NCI-H2171 treated with DMSO at 0.1 percent for 48 hours (cell line): ENCODE data around the gene LRBA.

ENCODE experiments used
- DNase-seq: peaks from one replicate; lab custom pipeline; 2025; lab: John Stamatoyannopoulos, UW

LRBA gene

GRCh38 chr4:150874338-150875226 lies 140.5 kb downstream of the LRBA start:
- DNase-seq: no peak

- DNase-seq: peak; percentile 73
Measured at GRCh38 chr4:150867148-150867547, 147.9 kb downstream of the LRBA start.

GRCh38 chr4:150863456-150863855 lies 151.6 kb downstream of the LRBA start:
- DNase-seq: no peak

DNA sequence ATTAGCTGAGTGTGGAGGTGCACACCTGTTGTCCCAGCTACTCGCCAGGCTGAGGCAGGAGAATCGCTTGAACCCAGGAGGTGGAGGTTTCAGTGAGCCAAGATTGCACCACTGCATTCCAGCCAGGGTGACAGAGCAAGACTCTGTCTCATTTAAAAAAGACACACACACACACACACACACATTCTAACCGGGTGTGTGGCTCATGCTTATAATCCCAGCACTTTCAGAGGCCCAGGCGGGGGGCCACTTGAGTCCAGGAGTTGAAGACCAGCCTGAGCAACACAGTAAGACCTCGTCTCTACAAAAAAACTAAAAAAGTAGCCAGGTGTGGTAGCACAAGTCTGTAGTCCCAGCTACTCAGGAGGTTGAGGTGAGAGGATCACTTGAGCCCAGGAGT lies 152.3 kb downstream of the LRBA start:
- no peak for DNase-seq

GRCh38 chr4:150859453-150859852 lies 155.6 kb downstream of the LRBA start:
- no peak for DNase-seq

GRCh38 chr4:150855981-150856510 lies 159.0 kb downstream of the LRBA start:
- DNase-seq: no peak

GRCh38 chr4:150854600-150854999 lies 160.5 kb downstream of the LRBA start:
- no peak for DNase-seq

DNA sequence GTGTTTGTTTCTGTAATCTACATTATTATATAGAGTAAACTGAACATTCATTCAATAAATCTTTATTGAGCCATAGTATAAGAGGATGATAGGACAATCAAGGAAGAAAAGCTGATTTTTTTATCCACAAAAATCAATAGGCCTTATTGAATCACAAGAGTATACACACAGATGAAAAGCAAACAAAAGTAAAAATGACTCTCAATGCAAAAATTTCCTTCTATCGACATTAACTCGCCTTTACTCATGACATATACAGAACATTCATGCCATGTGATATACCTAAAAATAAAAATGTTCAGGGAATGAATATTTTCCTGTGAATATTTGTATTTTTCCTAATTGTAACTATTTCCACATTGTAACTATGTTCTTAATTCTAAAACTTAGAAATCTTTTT lies 161.2 kb downstream of the LRBA start:
- no peak for DNase-seq

DNA sequence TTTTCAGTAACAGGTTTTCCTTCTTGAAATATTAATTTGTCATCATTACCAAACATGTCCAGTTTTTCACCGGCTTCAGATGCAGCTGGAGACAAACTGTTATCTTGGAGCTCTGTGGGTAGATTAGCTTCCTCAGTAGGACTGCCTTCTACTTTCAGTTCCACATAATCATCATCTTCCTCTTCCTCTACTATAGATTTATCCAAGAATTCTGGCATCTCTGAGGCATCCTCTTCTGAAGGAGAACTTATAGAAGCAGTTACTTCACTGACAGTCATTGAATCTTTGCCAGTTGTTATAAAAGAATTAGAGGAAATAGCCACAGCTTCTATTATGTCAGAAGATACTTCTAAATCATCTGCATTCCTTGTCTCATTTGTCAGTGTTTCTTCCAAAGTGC lies 162.9 kb downstream of the LRBA start:
- no peak for DNase-seq

- no peak for DNase-seq
Measured at GRCh38 chr4:150849016-150849415, 166.1 kb downstream of the LRBA start.

DNA sequence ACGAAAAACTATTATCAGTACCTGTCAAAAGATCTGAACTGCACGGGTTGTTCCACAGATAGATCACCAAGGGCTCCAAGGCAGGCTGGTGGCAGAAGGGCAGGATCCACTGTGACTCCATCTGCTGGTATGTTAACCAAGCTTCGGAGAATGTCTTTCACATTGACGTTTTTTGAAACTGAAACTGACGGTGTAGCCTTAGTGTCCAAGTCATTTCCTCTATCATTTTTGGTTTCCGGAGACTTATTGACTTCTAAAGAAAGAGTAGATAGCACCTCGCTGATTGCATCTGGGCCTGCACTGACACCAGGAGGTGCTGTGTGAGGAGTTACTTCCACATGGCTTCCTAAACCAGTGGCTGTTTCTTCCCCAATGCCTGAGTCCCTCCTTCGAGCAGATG lies 186.9 kb downstream of the LRBA start:
- no peak for DNase-seq

GRCh38 chr4:150827226-150827625 lies 187.9 kb downstream of the LRBA start:
- DNase-seq: no peak

- DNase-seq: no peak
Measured at GRCh38 chr4:150826306-150826705, 188.8 kb downstream of the LRBA start.

DNA sequence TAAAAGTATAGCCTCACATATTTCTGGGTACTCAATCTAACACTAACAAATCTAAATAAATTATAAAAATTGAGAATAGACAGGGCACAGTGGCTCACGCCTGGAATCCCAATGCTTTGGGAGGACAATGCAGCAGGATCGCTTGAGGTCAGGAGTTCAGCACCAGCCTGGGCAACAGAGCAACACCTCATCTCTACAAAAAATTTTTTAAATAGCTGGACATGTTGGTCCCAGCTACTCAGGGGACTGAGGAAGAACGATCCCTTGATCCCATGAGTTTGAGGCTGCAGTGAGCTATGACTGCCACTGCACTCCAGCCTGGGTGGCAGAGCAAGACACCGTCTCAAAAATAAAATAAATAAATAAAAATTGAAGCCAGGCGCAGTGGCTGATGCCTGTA lies 192.7 kb downstream of the LRBA start:
- DNase-seq: no peak

DNA sequence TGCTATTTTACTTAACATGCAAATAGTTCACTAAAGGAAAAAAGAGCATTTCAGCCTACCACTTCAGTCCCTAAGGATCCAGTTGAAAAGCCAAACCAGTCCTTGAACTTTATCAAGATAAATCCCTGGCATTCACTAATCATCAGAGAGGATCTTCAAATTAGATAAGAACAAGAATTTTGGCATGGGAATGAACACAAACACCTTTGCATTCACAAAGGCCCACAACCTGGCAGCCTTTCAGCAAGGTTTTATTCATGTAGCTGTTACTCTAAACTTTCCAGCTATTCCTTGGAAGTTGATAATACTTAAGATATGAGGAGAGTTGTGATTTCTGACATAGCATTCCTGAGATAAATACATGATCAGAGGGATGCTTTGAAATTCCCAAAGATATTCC lies 193.4 kb downstream of the LRBA start:
- DNase-seq: no peak

DNA sequence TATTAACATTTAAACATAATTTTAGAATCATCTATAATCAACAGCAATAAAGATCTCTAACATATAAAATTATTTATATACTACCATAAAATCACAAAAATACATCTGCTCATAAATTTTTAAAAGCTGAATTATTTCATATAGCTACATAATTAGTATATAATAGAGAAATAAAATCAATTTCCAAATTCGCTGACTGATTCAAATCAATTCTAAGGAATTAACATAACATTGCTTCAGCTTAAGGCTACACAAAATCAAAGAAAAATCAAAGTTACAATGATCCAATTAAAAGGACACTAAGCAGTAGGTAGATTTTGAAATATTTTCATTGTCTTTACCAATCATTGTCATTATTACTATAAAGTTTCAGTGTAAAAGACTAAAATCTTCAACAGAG lies 194.7 kb downstream of the LRBA start:
- DNase-seq: no peak

GRCh38 chr4:150818661-150819060 lies 196.4 kb downstream of the LRBA start:
- DNase-seq: no peak

DNA sequence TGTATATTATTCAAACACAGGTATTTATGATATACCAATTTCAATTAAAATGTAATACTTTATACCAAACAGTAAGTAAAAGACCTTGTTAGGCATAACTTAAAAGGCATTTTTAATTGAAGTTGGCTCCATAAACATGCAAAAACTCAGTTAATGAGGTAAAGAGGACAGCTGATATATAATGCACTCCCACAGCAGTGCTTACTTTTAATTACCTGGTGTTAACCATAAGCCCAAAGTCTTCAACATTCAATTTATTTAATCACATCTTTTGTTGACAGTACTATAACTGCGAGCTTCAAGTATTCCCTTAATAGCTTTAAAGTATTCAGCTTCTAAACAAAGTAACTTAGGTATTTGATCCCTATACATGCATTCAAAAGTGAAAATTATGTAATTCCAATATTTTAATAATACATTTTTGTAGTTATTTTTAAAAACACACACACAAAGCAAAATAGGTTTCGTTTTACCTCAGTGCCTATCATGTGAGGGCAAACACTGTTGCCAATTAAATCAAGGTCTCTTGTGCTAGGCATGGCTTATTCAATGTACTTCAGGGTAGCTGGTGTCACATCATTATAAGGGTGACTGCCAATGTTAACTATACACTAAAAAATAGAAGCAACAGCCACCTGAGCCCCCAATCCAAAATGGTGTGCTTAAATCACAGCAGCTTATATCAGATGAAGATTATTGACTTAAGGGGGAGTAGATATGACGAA lies 197.1 kb downstream of the LRBA start:
- no peak for DNase-seq

- DNase-seq: no peak
Measured at GRCh38 chr4:150817017-150817416, 198.1 kb downstream of the LRBA start.

DNA sequence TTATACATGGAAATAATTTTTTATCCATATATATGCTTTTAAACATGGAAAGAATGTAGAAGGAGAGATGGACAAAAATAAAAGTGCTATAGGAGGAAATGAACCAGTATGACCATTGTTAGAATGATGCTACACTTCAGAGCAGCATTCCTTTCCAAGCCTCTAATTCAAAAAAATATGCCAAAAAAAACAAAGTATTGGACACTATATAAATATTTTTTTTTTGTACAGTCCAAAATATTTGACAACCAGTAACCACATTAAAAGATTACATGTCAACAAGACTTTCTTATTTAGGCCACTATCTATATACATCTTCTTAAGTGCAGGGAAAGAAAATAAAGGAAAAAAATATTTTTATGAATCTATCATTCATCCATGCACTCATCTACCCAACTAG lies 198.6 kb downstream of the LRBA start:
- no peak for DNase-seq

GRCh38 chr4:150814873-150815272 lies 200.2 kb downstream of the LRBA start:
- DNase-seq: no peak

DNA sequence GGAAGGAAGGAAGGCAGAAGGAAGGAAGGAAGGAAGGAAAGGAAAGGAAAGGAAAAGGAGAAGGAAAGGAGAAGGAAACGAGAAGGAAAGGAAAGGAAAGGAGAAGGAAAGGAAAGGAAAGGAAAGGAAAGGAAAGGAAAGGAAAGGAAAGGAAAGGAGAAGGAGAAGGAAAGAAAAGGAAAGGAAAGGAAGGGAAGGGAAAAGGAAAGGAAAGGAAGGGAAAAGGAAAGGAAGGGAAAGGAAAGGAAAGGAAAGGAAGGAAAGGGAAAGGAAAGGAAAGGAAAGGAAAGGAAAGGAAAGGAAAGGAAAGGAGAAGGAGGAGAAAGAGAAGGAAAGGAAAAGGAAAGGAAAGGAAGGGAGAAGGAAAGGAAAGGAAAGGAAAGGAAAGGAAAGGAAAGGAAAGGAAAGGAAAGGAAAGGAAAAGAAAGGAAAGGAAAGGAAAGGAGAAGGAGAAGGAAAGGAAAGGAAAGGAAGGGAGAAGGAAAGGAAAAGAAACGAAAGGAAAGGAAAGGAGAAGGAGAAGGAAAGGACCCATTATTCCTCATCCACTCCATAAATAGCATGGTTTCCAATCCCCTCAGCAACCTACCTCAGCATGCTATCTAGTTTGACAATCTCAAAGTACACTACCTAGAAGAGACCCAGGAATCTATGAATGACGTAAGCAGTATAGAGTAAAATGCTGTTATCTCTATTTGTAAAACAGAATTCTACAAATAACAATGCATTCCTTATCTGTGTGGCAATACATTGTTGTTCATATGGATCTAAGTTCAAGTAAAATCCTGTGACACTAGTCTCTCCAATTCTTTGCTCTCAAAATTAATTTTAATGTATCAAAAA lies 209.7 kb downstream of the LRBA start:
- no peak for DNase-seq
